GF-D8 (cell line): ENCODE data around the gene MAG.
A peak's percentile ranks its signal among the peaks of the same experiment; 100 is the strongest.

Experiments
- DNase-seq: peaks from one replicate; lab custom pipeline; 2025; lab: John Stamatoyannopoulos, UW

The MAG gene, protein sequence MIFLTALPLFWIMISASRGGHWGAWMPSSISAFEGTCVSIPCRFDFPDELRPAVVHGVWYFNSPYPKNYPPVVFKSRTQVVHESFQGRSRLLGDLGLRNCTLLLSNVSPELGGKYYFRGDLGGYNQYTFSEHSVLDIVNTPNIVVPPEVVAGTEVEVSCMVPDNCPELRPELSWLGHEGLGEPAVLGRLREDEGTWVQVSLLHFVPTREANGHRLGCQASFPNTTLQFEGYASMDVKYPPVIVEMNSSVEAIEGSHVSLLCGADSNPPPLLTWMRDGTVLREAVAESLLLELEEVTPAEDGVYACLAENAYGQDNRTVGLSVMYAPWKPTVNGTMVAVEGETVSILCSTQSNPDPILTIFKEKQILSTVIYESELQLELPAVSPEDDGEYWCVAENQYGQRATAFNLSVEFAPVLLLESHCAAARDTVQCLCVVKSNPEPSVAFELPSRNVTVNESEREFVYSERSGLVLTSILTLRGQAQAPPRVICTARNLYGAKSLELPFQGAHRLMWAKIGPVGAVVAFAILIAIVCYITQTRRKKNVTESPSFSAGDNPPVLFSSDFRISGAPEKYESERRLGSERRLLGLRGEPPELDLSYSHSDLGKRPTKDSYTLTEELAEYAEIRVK

DNA sequence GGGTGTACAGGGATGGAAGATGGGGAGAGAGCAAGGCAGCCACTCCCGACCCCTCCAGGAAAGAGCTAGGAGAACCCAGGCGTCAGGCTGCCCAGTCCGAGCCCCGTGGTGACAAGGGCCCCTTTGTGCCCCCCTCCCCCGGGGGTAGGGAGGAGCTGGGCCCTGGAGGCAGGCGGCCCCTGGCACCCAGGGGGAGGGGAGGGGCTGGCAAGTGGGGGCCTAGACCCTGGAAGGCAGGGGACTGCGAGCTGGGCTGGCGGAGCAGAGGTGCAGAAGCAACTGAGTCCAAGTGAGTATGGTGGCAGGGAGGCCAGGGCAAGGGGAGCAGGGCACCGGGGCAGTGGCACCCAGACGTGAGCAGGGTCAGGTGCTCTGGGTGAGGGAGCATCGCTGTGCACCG lies at the start of gene MAG:
MAG (plus strand) TSS at position 246 of the 400 bp plus-strand sequence. CDS start 3,248 bp downstream, outside the sequence.
- no peak for DNase-seq

DNA sequence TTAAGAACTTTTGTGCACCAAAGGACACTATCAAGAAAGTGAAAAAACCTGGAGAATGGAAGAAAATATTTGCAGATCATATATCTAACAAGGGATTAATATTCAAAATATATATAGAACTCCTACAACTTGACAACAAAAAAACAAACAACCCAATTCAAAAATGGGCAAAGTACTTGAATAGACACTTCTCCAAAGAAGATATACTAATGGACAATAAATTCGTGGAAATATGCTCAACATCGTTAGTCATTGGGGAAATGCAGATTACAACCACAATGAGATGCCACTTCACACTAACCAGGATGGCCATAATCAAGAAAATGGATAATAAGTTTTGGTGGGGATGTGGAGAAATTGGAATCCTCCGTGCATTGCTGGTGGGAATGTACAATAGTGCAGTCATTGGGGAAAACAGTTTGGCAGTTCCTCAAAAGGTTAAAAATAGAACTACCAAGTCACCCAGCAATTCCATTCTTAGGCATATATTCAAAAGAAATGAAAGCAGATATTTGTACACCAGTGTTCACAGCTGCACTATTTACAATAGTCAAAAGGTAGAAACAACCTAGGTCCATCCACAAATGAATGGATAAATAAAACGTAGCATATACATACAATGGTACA lies 45.4 kb upstream of the MAG start:
- DNase-seq = no peak

DNA sequence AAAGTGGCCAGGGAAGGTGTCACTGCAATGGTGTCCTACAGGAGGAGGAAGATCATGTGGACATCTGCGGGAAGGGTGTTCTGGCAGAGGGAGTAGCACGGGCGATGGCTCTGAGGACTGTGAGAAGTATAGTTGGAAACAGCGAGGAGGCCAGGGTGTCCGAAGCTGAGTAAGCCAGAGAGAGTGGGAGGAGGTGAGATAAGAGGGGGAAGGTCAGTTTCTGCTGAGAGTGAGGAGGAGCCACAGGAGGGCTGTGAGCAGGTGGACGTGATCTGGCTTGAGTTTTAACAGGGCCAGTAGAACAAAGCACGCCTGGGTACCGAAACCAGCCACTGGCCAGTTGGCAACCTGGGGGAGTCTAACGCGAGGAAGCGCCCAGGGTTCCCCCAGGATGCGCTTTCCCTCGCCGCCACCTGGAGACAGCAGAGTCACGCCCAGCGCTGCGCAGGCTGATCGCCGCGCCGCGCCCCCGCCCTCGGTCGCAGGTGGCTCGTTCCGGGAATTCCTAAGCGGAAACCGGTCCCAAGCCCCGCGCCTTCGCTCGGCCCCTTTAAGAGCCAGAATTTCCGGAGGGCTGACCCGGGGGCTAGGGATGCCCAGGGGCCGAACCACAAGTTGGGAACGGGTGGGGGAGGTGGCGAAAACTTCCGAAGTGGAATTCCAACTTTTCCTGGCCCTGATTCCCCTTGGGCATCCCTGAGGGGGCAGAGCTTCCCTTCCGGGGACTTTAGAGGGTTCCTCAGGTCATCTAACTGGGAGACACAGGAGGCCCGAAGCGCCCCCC lies 44.2 kb upstream of the MAG start:
- no peak for DNase-seq

DNA sequence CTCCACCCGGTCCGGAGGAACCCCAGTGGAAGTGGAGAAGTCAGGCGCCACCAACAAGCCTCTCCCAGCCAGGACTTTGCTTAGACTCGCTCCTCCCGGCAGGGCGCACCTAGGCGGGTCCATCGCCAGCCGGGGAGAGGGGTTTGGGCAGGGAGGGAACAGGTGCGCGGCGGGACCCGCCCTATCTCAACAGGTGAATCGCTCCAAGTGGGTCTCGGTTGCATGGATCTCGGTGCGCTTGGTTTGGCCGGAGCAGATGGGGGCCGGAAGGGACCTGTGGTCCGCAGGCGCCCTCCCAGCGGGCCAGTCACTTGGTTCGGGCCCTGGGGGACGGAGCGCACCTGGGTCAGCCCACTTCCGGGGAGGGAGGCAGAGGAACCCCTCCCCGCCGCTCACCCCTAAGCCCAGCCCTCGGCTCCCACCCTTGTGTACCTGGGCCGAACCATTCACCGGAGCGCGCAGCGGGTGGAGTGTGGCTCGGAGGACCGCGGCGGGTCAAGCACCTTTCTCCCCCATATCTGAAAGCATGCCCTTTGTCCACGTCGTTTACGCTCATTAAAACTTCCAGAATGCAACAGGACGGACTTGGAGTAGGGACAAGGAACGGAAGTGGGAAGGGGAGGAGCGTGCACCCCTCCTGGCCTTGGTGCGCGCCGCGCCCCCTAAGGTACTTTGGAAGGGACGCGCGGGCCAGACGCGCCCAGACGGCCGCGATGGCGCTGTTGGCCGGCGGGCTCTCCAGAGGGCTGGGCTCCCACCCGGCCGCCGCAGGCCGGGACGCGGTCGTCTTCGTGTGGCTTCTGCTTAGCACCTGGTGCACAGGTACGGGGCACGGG lies 43.4 kb upstream of the MAG start, which contains the start of gene LSR:
LSR (plus strand) TSS at position 693 of the 836 bp plus-strand sequence; CDS start at position 714, 21 bp downstream.
- DNase-seq = no peak

DNA sequence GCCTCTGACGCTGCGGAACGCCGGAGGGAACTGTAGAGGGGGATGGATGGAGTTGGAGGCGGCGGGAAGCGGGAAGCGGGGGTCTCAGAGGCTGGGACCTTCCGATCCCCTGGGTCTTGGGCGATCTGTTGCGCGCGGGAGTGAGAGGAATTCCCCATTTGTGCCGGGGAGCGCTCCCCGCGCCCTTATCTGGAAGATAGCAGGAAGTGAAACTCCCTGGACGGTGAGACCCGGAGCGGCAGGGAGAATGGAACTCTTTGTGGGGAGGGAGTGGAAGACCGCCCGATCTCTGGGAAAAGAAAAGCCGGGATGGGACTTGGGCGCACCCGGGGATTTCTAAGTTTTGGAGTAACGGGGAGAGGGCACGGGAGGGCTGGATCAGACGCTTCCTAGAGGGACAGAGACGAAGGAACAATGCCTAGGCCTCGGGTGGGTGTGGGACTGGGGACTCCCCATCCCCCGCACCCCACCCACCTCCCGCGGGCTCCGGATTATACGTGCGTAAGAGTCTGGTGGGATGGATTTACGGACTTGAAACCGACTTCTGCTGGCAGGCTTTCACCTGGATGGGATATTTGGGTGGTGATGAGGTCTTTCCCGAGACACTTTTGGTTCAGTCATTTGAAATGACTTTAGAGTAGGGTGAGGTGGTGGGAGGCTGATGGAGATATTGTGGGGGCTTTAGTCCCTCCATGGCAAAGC lies 42.7 kb upstream of the MAG start:
- DNase-seq = no peak

DNA sequence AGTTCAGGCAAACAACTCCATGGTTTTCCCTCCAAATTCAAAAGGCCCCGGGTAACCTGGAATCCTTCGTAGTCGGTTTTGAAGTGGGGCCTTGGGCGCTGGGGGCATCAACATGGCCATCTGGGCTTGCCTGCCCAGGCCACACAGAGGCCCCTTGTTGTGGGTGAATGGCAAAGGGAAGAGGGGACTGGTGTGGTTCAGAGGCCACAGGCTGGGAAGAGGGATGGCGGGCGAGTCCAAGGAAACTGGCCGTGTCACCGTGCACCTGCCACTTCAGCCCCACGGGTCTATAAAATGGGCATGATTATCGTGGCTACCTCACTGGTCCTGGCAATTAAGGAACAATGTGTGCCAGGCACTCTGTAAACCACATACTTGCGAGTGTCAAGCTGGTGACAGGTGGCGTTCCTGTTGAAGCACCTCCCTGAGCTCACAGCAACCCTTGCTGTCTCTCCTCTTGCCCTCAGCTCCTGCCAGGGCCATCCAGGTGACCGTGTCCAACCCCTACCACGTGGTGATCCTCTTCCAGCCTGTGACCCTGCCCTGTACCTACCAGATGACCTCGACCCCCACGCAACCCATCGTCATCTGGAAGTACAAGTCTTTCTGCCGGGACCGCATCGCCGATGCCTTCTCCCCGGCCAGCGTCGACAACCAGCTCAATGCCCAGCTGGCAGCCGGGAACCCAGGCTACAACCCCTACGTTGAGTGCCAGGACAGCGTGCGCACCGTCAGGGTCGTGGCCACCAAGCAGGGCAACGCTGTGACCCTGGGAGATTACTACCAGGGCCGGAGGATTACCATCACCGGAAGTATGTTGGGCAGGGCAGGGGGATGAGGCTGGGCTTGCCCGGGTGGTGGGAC lies 41.9 kb upstream of the MAG start:
- DNase-seq = no peak

DNA sequence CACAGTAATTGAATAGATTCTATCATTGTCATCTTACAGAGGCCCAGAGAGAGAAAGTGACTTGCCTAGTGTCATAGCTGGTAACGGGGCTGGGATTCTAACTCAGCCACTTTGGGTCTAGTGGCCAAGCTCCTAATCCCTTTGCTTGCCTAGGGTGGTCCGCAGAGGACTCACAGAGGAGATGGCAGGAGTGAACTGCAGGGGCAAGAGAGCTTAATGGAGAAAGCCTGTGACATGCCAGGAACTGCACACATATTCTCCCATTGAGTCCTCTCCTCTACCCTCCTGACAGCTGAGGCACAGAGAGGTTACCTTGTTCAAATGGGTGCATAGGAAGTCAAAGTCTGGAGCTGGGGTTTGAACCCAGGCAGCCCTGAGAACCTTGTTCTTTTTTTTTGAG lies 40.5 kb upstream of the MAG start:
- no peak for DNase-seq

DNA sequence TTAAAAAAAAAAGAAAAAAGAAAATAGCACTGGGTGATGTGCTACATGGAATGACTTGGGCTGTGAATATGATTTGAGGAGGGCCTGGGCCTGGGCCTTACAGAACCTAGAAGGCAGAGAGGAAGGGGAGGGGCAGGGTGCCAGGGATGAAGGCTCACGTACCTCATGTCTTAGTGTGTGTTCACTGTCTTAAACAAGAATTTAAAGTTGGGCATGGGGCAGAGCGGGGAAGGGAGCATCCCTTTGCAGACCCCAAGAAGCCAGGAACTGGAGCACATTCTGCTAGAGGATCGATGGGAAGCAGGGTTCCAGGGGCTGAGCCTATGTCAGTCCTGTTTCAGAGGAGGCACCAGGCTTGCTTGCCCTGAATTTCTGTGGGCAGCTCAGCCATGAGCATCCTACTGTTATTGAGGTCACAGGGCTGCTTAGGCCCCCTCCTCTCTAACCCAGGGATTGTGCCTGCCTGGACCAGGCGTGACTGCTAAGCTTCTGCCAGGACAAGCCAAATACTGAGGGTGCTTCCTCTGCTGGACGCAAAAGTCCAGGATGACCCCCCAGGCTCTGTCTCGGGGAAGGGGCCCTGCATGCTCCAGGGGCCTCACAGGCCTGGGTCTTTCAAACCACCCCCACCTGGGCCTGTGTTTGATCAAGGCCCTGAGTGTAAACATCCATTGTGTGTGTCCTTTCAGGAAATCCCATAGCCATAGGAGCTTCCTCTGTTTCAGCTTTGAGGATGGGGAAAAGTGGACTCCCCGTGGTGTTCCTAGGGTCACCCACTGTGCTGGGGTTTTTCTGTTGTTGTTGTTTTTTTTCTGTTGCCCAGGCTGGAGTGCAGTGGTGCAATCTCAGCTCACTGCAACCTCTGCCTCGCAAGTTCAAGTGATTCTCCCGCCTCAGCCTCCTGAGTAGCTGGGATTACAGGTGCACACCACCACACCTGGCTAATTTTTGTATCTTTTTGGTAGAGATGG lies 38.4 kb upstream of the MAG start:
- DNase-seq = no peak

DNA sequence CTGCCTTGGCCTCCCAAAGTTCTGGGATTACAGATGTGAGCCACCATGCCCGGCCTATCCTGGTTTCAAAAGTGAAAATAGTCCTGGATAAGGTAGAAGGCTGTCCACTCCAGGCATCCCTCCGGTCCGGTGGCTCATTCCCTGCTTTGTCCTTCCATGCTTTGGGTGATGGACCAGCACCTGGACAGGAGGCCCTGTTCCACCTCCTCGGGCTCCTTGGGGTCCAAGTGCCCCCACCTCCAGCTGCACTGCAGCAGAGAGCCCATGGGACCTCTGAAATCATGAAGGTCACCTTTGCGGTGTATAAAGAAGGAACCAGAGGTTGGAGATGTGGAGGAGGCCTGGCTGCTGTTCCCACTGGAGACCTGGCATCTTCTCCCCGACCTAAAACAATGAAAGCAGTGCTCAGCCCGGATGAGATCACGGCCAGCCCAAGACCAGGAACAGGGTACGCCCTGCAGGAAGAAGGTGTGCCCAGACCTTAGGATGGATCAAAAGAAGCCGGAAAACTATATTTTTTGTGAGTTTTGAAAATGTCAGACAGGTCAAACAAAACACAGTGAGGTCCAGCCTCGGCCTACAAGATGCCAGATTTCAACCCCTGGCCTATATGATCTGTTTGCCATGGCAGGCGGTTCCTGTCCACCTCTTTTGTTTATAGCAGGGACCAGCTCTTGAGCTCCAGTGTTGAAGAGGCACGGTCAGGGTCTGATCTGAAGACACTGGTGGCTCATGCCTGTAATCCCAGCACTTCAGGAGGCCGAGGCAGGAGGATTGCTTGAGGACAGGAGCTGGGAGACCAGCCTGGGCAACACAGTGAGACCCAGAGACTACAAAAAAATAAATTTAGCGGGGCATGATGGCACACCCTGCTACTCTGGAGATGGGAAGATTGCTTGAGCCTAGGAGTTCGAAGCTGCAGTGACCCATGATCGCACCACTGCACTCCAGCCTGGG lies 37.3 kb upstream of the MAG start:
- DNase-seq = no peak

DNA sequence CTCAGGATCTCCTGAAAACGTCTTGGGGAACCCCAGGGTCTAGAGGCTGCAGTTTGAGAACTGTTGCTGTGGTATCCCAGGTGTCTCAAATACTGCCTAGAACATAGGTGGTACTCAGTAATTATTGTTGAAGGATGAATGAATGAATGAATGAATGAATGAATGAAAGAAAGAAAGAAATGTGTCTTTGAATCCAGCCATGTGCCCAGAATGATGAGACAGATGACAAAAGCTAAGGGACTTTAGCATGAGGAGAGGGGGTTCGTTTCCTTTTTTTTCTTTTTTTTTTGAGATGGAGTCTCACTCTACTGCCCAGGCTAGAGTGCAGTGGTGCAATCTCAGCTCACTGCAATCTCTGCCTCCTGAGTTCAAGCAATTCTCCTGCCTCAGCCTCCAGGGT lies 35.4 kb upstream of the MAG start:
- DNase-seq = no peak

DNA sequence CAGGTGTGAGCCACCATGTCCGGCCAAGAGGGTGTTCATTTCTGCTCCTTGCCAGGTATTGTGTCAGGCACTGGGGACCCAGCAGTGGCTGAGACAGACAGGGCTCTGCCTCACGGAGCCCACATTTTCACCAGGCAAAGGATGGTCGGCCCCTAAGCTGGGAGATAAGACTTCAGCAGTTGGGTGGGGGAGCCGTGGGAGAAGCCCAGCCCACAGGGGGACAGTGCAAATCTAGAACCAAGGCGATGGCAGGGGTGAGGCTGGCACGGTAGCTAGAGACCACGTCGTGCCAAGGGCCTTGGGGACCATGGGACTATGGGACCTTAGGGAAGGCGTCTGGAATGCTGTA lies 34.9 kb upstream of the MAG start:
- DNase-seq = no peak

DNA sequence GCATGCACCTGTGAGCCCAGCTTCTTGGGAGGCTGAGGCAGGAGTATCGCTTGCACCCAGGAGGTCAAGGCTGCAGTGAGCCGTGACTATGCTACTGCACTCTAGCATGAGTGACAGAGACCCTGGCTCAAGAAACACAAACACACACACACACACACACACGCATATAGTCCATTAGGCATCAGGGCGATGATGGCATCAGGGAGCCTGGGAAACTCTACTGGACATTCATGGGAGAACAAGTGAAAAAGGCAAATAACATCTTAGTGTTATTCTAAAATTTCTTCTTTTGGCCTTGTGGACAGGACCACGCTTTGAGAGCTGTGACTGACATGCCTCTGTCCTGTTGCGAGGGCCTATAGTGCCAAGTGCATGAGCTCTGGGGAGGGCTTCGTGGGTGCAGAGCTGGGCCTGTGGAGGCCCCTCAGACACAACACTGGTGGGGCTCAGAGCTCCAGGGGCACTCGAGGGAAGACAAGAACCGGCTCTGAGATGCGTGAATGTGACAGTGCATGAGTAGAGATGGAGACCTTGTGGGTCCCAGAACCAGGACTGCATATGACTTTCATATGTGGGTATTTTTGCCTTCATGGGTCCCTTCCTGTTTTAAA lies 31.2 kb upstream of the MAG start:
- no peak for DNase-seq

DNA sequence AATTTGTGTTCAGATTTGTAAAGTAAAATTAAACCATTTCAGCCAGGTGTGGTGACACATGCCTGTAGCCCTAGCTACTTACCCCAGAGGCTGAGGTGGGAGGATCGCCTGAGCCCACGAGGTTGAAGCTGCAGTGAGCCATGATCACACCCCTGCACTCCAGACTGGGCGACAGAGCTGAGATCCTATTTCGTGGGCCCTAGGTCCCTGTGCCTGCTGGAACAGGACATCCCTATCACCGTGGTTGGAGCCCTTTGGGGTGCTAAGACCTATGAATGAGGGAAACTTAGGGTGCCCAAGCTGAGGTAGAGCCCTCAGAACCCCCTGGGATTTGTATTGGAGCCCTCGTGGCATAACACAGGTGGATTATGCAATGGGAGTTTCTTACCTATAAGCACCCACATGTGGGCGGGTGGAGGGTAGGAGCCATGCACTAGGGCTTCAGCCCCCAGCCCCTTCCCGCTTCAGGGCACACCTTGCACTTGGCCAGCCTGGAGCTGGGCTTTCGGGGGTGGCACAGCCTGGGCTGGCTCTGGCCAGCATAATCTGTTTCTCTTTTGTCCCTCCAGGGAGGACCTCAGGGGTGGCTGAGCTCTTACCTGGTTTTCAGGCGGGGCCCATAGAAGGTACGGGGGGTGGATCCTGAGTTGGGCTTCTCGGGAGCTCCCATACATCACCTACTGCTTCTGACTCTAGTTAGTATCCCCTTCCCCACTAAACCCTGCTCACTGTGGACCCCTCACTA lies 30.4 kb upstream of the MAG start:
- DNase-seq = no peak

DNA sequence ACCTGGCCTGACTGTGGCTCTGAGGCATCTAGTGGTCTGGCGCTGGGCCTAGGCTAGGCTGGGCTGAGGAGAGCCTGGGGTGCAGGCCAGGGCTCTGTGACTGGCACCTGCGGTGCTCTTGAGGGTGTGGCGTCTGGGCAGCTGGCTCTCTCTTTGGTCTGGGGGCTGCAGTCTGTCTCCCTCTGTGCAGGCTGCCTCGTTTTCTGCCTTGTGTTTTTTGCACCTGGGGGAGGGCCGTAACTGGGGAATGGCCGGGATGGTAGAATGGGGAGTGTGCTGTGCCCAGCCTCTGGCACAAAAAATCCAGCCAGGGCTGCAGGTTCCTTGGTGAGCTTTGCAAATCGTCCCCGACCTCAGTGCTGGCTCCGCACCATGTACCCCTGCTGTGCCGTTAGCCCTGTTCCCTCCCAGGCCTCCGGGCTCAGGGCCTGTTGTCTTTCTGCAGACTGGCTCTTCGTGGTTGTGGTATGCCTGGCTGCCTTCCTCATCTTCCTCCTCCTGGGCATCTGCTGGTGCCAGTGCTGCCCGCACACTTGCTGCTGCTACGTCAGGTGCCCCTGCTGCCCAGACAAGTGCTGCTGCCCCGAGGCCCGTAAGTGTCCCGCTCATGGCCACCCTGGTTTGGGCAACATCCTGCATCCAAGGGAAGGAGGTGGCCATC lies 29.7 kb upstream of the MAG start:
- no peak for DNase-seq

DNA sequence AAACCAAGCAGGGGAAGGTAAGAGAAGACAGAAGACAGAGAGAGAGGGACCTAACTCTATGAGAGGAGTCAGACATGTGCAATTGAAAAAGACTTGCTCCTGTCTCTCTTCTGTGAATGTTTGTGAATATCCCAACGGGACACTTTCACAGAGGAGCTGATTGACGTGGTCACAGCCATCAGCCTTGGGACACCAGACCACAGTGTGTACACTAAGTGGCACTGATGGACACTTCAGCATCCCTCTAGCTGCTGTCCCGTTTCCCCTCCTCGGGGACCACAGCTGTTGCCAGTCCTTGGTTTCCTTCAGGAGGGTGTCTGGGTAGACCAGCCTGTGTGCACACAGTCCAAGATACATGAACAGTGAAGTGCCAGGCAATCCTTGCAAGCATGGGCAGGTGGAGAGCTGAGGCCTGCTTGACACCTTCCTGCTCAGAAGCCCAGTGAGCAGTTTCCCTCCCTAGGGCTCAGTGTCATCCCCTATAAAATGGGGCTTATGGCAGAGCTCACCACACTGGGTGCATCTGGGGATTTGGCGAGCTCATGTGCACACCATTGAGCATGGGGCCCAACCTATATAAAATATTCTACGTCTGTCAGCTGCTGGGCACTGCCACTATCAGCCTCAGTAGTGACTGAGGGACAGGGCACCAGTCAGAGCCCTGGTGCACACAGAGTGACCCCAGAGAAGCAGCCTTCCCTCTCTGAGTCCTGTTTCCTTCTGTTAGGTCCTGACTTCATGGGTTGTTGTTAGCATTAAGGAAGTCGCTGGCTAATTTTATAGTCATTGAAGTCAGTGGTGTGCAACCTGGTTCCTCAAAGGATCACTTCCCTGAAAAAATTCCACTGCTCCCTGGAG lies 27.5 kb upstream of the MAG start:
- DNase-seq = peak; percentile 17
